ENCODE results near the gene TAS2R7.

- TF ChIP-seq EZH2 (IDR thresholded peaks at IDR 0.05) (no peak), POLR2AphosphoS5 (IDR thresholded peaks at IDR 0.05; ENCODE audit: borderline replicate concordance, low read depth, low read length) (no peak)
These were observed 31.2 kb downstream of the TAS2R7 start for GRCh38 chr12:10771132-10771733.
